Measurements from ENCODE around the gene GNG4. TPM values are rescaled to one million over a fixed set of nuclear protein-coding genes. Genes with fewer than 3 reads are reported as not detected.

The GNG4 gene
- 4.8 and 6.1 TPM in 2 replicates for total RNA-seq
- polyA plus RNA-seq: 9.8 and 11.8 TPM in 2 replicates

DNA sequence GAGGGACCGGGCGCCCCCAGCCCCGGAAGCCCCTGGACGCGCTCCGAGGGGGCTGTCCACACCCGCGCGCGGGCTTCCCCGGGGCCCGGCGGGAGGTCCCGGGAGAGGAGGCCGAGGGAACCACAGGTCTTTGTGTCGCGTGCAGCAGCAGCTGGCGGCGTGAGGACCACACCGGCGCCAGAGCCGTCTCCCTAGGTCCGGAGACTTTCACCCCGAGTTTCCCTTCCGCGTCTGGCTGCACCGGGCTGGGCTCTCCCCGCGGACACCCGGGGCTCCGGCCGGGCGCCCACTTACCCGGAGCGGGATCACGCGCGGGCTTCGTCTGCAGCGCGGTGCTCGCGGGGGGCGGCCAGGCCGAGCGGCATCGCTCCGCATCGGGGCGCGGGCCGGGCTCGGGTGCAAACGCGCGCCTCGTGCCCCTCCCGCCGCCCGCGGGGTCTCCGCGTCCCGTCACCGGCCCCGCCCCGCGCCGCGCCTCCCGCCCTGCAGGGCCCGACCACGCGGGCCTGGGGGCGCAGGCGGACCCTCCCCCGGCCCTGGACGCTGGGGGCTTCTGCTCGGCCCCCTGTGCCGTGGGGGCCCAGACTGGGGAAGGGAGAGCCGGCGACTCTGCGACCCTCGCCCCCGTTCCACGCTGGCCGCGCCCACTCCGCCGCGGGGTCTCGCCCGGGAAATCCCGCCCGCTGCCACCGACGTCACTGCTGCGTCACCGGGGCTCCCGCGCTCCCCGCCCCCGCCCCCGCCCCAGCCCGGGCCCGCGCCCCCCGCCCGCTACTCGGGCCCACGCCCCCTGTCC is at the start of gene GNG4:
Gene GNG4 (minus strand): TSS at position 417 of the 796 bp plus-strand sequence. CDS start 65,946 bp downstream, outside the sequence.
- Histone ChIP-seq H3K79me2 (no peaks in the 10 kb centered on the region), H3K9me3 (ENCODE audit: low read depth) (no peaks in the 10 kb centered on the region), H3K4me1 (ENCODE audit: insufficient read depth) (peaks cover 8% of the 10 kb centered on the region), H3K27me3 (peaks cover 27% of the 10 kb centered on the region), H4K20me1 (ENCODE audit: insufficient read depth, poor library complexity, severe bottlenecking) (no peaks in the 10 kb centered on the region), H3K9me2 (replicated peaks; ENCODE audit: insufficient read depth) (no peaks in the 10 kb centered on the region), H3K4me2 (peak within 1 kb of the TSS; percentile 99), H3K36me3 (replicated peaks; ENCODE audit: insufficient read depth, low read depth) (no peaks in the 10 kb centered on the region), H3K27ac (peak within 1 kb of the TSS; percentile 80), H3K4me3 (peak within 1 kb of the TSS; percentile 78), H2AFZ (peak within 1 kb of the TSS; percentile 54)
- DNase-seq (ENCODE audit: low spot score): peak; percentile 72
- TF ChIP-seq, protein P1, sequence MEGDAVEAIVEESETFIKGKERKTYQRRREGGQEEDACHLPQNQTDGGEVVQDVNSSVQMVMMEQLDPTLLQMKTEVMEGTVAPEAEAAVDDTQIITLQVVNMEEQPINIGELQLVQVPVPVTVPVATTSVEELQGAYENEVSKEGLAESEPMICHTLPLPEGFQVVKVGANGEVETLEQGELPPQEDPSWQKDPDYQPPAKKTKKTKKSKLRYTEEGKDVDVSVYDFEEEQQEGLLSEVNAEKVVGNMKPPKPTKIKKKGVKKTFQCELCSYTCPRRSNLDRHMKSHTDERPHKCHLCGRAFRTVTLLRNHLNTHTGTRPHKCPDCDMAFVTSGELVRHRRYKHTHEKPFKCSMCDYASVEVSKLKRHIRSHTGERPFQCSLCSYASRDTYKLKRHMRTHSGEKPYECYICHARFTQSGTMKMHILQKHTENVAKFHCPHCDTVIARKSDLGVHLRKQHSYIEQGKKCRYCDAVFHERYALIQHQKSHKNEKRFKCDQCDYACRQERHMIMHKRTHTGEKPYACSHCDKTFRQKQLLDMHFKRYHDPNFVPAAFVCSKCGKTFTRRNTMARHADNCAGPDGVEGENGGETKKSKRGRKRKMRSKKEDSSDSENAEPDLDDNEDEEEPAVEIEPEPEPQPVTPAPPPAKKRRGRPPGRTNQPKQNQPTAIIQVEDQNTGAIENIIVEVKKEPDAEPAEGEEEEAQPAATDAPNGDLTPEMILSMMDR (IDR thresholded peaks at IDR 0.05; ENCODE audit: poor library complexity): no peak
- TF ChIP-seq EZH2 (IDR thresholded peaks at IDR 0.05; ENCODE audit: borderline replicate concordance): no peak
- no peak for TF ChIP-seq EZH2phosphoT487 (IDR thresholded peaks at IDR 0.05; ENCODE audit: low read depth, severe bottlenecking, unreplicated experiment)
- WGBS (ENCODE audit: low lambda C conversion rate, missing lambda C conversion rate): 0% methylated on average over 23 of the region's 111 CpGs

DNA sequence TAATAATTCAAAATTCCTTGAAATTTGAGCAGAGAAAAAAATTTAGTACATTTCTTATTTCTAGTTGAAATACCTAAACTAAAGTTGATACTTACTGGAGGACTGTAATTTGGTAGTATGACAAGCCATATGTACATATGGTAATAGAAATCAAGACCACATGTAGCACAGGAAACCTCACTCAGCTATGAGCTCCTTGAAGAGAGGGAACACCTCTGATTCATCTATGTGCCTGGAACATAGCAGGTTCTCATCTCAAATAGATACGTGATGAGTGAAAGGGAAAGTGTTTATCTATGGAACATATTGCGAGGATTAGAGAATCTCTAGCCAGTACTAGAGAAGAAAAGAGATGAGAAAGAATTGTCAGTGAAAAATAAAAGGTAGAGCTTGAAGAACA is 47.9 kb upstream of the GNG4 start:
- no peak overlapping the region for H2AFZ ChIP-seq
- no peaks in the 10 kb centered on the region for H3K27me3 ChIP-seq
- no peak for DNase-seq (ENCODE audit: low spot score)
- H3K4me1 ChIP-seq (ENCODE audit: insufficient read depth): no peaks in the 10 kb centered on the region
- no peaks in the 10 kb centered on the region for H3K79me2 ChIP-seq
- H3K4me3 ChIP-seq: no peak overlapping the region
- WGBS (ENCODE audit: low lambda C conversion rate, missing lambda C conversion rate): 76% methylated on average over 2 of the region's 2 CpGs
- H3K4me2 ChIP-seq: no peak overlapping the region
- no peaks in the 10 kb centered on the region for H4K20me1 ChIP-seq (ENCODE audit: insufficient read depth, poor library complexity, severe bottlenecking)
- H3K36me3 ChIP-seq (replicated peaks; ENCODE audit: insufficient read depth, low read depth): no peaks in the 10 kb centered on the region
- H3K9me3 ChIP-seq (ENCODE audit: low read depth): no peaks in the 10 kb centered on the region
- H3K27ac ChIP-seq: no peak overlapping the region
- H3K9me2 ChIP-seq (replicated peaks; ENCODE audit: insufficient read depth): no peaks in the 10 kb centered on the region
- TF ChIP-seq, protein P1 (IDR thresholded peaks at IDR 0.05; ENCODE audit: poor library complexity): no peak
- TF ChIP-seq EZH2phosphoT487 (IDR thresholded peaks at IDR 0.05; ENCODE audit: low read depth, severe bottlenecking, unreplicated experiment) (no peak), EZH2 (IDR thresholded peaks at IDR 0.05; ENCODE audit: borderline replicate concordance) (no peak)

DNA sequence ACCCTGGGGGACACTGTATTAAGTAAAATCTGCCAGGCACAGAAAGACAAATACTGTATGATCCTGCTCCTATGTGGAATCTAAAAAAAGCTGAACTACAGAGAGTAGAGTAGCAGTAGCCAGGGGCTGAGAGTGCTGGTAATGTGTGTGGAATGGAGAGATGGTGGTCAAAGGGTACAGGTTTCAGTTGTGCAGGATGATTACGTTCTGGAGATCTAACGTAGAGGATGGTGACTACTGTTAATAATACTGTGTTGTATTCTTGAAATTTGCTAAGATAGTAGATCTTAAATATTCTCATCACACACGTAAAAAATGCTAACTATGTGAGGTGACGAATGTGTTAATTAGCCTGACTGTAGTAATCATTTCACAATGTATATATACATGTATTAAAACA is 39.8 kb upstream of the GNG4 start:
- 92% methylated on average over 4 of the region's 4 CpGs for WGBS (ENCODE audit: low lambda C conversion rate, missing lambda C conversion rate)
- H3K79me2 ChIP-seq: no peaks in the 10 kb centered on the region
- H3K4me1 ChIP-seq (ENCODE audit: insufficient read depth): no peaks in the 10 kb centered on the region
- H3K4me2 ChIP-seq: no peak overlapping the region
- H3K9me2 ChIP-seq (replicated peaks; ENCODE audit: insufficient read depth): no peaks in the 10 kb centered on the region
- no peak overlapping the region for H2AFZ ChIP-seq
- H3K27ac ChIP-seq: no peak overlapping the region
- H3K4me3 ChIP-seq: no peak overlapping the region
- TF ChIP-seq, protein P1 (IDR thresholded peaks at IDR 0.05; ENCODE audit: poor library complexity): no peak
- TF ChIP-seq EZH2 (IDR thresholded peaks at IDR 0.05; ENCODE audit: borderline replicate concordance): no peak
- TF ChIP-seq EZH2phosphoT487 (IDR thresholded peaks at IDR 0.05; ENCODE audit: low read depth, severe bottlenecking, unreplicated experiment): no peak
- no peak for DNase-seq (ENCODE audit: low spot score)
- no peaks in the 10 kb centered on the region for H4K20me1 ChIP-seq (ENCODE audit: insufficient read depth, poor library complexity, severe bottlenecking)
- no peaks in the 10 kb centered on the region for H3K9me3 ChIP-seq (ENCODE audit: low read depth)
- no peaks in the 10 kb centered on the region for H3K27me3 ChIP-seq
- no peaks in the 10 kb centered on the region for H3K36me3 ChIP-seq (replicated peaks; ENCODE audit: insufficient read depth, low read depth)
